NT2/D1 (cell line): Measurements from ENCODE around the gene ZSCAN1.
A peak's percentile ranks its signal among the peaks of the same experiment; 100 is the strongest.

Experiments used
- DNase-seq: peaks from one replicate; pipeline ENCODE4 v3.0.0-alpha.2; 2011; ENCODE audit warnings: low read depth, low spot score
- H3K27me3 ChIP-seq: 2 replicates; pipeline ENCODE4 v1.6.0; 2011; ENCODE audit warnings: mild to moderate bottlenecking; ENCODE audit not compliant: insufficient read length, insufficient read depth
- H3K36me3 ChIP-seq: 2 replicates; pipeline ENCODE4 v1.6.1; 2011; ENCODE audit warnings: mild to moderate bottlenecking, low read length, mixed read lengths; ENCODE audit not compliant: insufficient read depth, insufficient read length
- H3K4me1 ChIP-seq: 2 replicates; pipeline ENCODE4 v1.5.1; 2011; ENCODE audit not compliant: insufficient read depth, insufficient read length
- H3K4me3 ChIP-seq: 2 replicates; pipeline ENCODE4 v1.5.1; 2011; ENCODE audit warnings: low read depth; ENCODE audit not compliant: insufficient read length
- H3K9ac ChIP-seq: 2 replicates; pipeline ENCODE4 v1.6.0; 2011; ENCODE audit warnings: low read depth; ENCODE audit not compliant: insufficient read length
- H3K9me3 ChIP-seq: 2 replicates; pipeline ENCODE4 v1.5.1; 2011; ENCODE audit warnings: mild to moderate bottlenecking, low read length; ENCODE audit not compliant: insufficient read depth
- SUZ12 ChIP-seq: IDR thresholded peaks from 2 replicates; pipeline ENCODE4 v1.6.1; 2011; ENCODE audit not compliant: insufficient read length, insufficient read depth; ENCODE audit errors: extremely low read depth
- YY1 ChIP-seq: IDR thresholded peaks from 2 replicates; pipeline ENCODE4 v1.6.1; 2011; ENCODE audit not compliant: insufficient read length, insufficient read depth
- ZNF274 ChIP-seq: IDR thresholded peaks from 2 replicates; pipeline ENCODE4 v1.6.1; 2011; ENCODE audit warnings: mild to moderate bottlenecking, low read depth, low read length

ZSCAN1 gene

GRCh38 chr19:58059003-58059670, 25.3 kb downstream of the ZSCAN1 start, which contains the start of gene ZNF135:
TSS of gene ZNF135 (plus strand) at chr19:58059282. CDS start at chr19:58060003, 721 bp downstream.
- peak; percentile 72 for DNase-seq
- Histone ChIP-seq H3K9me3 (peaks cover 25% of the 10 kb centered on the region; the same call in 1 of the 2 replicates), H3K4me3 (peak within 1 kb of the TSS; percentile 71), H3K9ac (peak within 1 kb of the TSS; percentile 88), H3K27me3 (no peaks in the 10 kb centered on the region), H3K36me3 (peaks cover 29% of the 10 kb centered on the region), H3K4me1 (peaks cover 7% of the 10 kb centered on the region)
- TF ChIP-seq YY1 = no peak
- TF ChIP-seq SUZ12 = no peak
- no peak for TF ChIP-seq ZNF274

- Histone ChIP-seq H3K4me1 (peaks cover 5% of the 10 kb centered on the region), H3K9ac (peak overlapping the region; percentile 88), H3K36me3 (peaks cover 34% of the 10 kb centered on the region), H3K9me3 (peaks cover 31% of the 10 kb centered on the region), H3K27me3 (no peaks in the 10 kb centered on the region), H3K4me3 (peak overlapping the region; percentile 71)
- no peak for TF ChIP-seq YY1
- no peak for TF ChIP-seq SUZ12
- no peak for TF ChIP-seq ZNF274
- DNase-seq = no peak
These were observed 25.9 kb downstream of the ZSCAN1 start for GRCh38 chr19:58059671-58060078.

GRCh38 chr19:58060231-58060630, 26.4 kb downstream of the ZSCAN1 start:
- DNase-seq = no peak
- Histone ChIP-seq H3K4me1 (peaks cover 5% of the 10 kb centered on the region), H3K27me3 (no peaks in the 10 kb centered on the region), H3K9ac (peak overlapping the region; percentile 88), H3K36me3 (peaks cover 40% of the 10 kb centered on the region), H3K4me3 (peak overlapping the region; percentile 71), H3K9me3 (peaks cover 36% of the 10 kb centered on the region)
- TF ChIP-seq YY1 (no peak), SUZ12 (no peak)

DNA sequence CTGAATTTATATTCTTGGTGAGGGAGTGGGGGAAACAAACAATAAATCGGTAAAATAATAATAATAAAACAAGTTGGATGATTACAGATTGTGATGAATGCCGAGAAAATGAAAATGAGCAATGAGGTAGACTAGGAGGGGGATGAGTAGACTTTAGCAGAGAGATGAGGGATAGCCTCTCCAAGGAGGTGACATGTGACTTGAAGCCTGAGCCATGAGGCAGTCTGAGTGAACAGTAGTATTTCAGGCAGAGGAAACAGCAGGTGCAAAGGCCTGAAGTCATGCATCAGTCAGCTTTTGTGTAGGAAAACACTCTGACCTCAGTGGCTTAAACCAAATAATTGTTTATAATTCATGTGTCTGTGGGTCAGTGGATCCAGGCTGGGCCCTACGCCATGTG, 29.9 kb downstream of the ZSCAN1 start:
- Histone ChIP-seq H3K27me3 (no peaks in the 10 kb centered on the region), H3K36me3 (peaks cover 74% of the 10 kb centered on the region), H3K4me3 (no peak overlapping the region), H3K9ac (no peak overlapping the region), H3K4me1 (peaks cover under 1% of the 10 kb centered on the region), H3K9me3 (peaks cover 71% of the 10 kb centered on the region)
- TF ChIP-seq YY1 (no peak), ZNF274 (no peak), SUZ12 (no peak)
- no peak for DNase-seq

GRCh38 chr19:58067240-58067912, 33.6 kb downstream of the ZSCAN1 start:
- no peaks in the 10 kb centered on the region for H3K27me3 ChIP-seq
- H3K9ac ChIP-seq = no peak overlapping the region
- no peak for DNase-seq
- no peaks in the 10 kb centered on the region for H3K4me1 ChIP-seq
- H3K4me3 ChIP-seq = no peak overlapping the region
- H3K9me3 ChIP-seq = peaks cover 86% of the 10 kb centered on the region
- peaks cover 67% of the 10 kb centered on the region for H3K36me3 ChIP-seq
- TF ChIP-seq YY1 = no peak
- no peak for TF ChIP-seq SUZ12
- TF ChIP-seq ZNF274 = peak; percentile 61

DNA sequence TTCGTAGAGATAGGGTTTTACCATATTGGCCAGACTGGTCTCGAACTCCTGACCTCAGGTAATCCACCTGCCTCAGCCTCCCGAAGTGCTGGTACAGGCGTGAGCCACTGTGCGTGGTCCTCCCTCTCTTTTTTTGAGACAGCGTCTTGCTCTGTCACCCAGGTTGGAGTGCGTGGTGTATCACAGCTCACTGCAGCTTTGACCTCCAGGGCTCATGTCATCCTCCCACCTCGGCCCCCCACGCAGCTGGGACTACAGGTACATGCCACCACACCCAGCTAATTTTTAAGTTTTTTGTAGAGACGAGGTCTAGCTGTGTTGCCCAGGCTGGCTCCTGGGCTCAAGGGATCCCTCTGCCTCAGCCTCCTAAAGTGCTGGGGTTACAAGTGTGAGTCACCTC, 46.0 kb downstream of the ZSCAN1 start:
- H3K36me3 ChIP-seq = peaks cover 10% of the 10 kb centered on the region
- no peaks in the 10 kb centered on the region for H3K9me3 ChIP-seq

GRCh38 chr19:58083021-58083420, 49.2 kb downstream of the ZSCAN1 start:
- Histone ChIP-seq H3K4me1 (no peaks in the 10 kb centered on the region), H3K36me3 (peaks cover 39% of the 10 kb centered on the region), H3K27me3 (no peaks in the 10 kb centered on the region), H3K4me3 (no peak overlapping the region), H3K9ac (no peak overlapping the region), H3K9me3 (no peaks in the 10 kb centered on the region)
- DNase-seq = no peak
- TF ChIP-seq SUZ12 (no peak), ZNF274 (no peak), YY1 (no peak)

More for the DNA sequence above, 46.0 kb downstream of the ZSCAN1 start:
- H3K4me3 ChIP-seq = no peak overlapping the region
- H3K4me1 ChIP-seq = no peaks in the 10 kb centered on the region
- no peak for TF ChIP-seq SUZ12
- TF ChIP-seq YY1 = no peak
- TF ChIP-seq ZNF274 = no peak
- H3K9ac ChIP-seq = no peak overlapping the region
- no peaks in the 10 kb centered on the region for H3K27me3 ChIP-seq
- no peak for DNase-seq
